KMS-11 (cell line): ENCODE data around the gene LSR.

Source experiments
- H2AFZ ChIP-seq: fragments of 200-600 bp; sonication (generic); 2 replicates; pipeline ENCODE4 v1.6.1; 2016; ENCODE audit warnings: antibody characterized with exemption, mixed run types, low read depth
- H3K27ac ChIP-seq: fragments of 200-600 bp; sonication (generic); 2 replicates; pipeline ENCODE4 v1.6.1; 2016; ENCODE audit warnings: mild to moderate bottlenecking, mixed run types
- H3K27me3 ChIP-seq: fragments of 200-600 bp; sonication (generic); 2 replicates; pipeline ENCODE4 v1.6.1; 2017; ENCODE audit warnings: mild to moderate bottlenecking, low read depth, mixed run types, moderate library complexity; ENCODE audit not compliant: insufficient read depth
- H3K36me3 ChIP-seq: fragments of 200-600 bp; sonication (generic); 2 replicates; pipeline ENCODE4 v1.6.1; 2017; ENCODE audit warnings: mild to moderate bottlenecking, mixed run types; ENCODE audit not compliant: insufficient read depth
- H3K4me1 ChIP-seq: fragments of 200-600 bp; sonication (generic); 2 replicates; pipeline ENCODE4 v1.6.1; 2016; ENCODE audit warnings: mild to moderate bottlenecking, low read depth, mixed run types; ENCODE audit not compliant: poor library complexity, severe bottlenecking
- H3K4me2 ChIP-seq: fragments of 200-600 bp; sonication (generic); 2 replicates; pipeline ENCODE4 v1.7.0; 2016; ENCODE audit warnings: mild to moderate bottlenecking, mixed run types
- H3K4me3 ChIP-seq: fragments of 200-600 bp; sonication (generic); IDR thresholded peaks from 2 replicates; pipeline ENCODE4 v1.6.1; 2017; ENCODE audit warnings: low read depth, low read length, mixed read lengths; ENCODE audit not compliant: insufficient read depth
- H3K79me2 ChIP-seq: fragments of 200-600 bp; sonication (generic); 2 replicates; pipeline ENCODE4 v1.6.1; 2016; ENCODE audit warnings: low read depth, mixed run types; ENCODE audit not compliant: insufficient read depth
- H3K9ac ChIP-seq: fragments of 200-600 bp; sonication (generic); 2 replicates; pipeline ENCODE4 v1.6.1; 2016; ENCODE audit warnings: mild to moderate bottlenecking, mixed run types
- H4K20me1 ChIP-seq: fragments of 200-600 bp; sonication (generic); 2 replicates; pipeline ENCODE4 v1.6.1; 2016; ENCODE audit warnings: mild to moderate bottlenecking, mixed run types; ENCODE audit not compliant: insufficient read depth
- TF ChIP-seq, protein P1 (sequence below): fragments of 200-600 bp; sonication (generic); conservative IDR thresholded peaks from 2 replicates; pipeline ENCODE4 v1.6.1; 2017; ENCODE audit warnings: low read depth, mild to moderate bottlenecking, antibody characterized with exemption, low read length, moderate library complexity, mixed read lengths

LSR gene

GRCh38 chr19:35256566-35256965 is 7.8 kb downstream of the LSR start:
- no peaks in the 10 kb centered on the region for H3K4me1 ChIP-seq
- no peaks in the 10 kb centered on the region for H4K20me1 ChIP-seq
- H3K4me2 ChIP-seq: no peak overlapping the region
- no peaks in the 10 kb centered on the region for H3K79me2 ChIP-seq
- TF ChIP-seq, protein P1, sequence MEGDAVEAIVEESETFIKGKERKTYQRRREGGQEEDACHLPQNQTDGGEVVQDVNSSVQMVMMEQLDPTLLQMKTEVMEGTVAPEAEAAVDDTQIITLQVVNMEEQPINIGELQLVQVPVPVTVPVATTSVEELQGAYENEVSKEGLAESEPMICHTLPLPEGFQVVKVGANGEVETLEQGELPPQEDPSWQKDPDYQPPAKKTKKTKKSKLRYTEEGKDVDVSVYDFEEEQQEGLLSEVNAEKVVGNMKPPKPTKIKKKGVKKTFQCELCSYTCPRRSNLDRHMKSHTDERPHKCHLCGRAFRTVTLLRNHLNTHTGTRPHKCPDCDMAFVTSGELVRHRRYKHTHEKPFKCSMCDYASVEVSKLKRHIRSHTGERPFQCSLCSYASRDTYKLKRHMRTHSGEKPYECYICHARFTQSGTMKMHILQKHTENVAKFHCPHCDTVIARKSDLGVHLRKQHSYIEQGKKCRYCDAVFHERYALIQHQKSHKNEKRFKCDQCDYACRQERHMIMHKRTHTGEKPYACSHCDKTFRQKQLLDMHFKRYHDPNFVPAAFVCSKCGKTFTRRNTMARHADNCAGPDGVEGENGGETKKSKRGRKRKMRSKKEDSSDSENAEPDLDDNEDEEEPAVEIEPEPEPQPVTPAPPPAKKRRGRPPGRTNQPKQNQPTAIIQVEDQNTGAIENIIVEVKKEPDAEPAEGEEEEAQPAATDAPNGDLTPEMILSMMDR: no peak
- no peak overlapping the region for H3K4me3 ChIP-seq
- H3K27me3 ChIP-seq: no peaks in the 10 kb centered on the region
- no peak overlapping the region for H3K27ac ChIP-seq
- H3K36me3 ChIP-seq: no peaks in the 10 kb centered on the region
- H2AFZ ChIP-seq: no peak overlapping the region
- no peak overlapping the region for H3K9ac ChIP-seq

GRCh38 chr19:35257113-35257461 is 8.3 kb downstream of the LSR start:
- H3K4me2 ChIP-seq: no peak overlapping the region
- H3K4me3 ChIP-seq: no peak overlapping the region
- TF ChIP-seq, protein P1: no peak
- no peak overlapping the region for H2AFZ ChIP-seq
- H3K36me3 ChIP-seq: no peaks in the 10 kb centered on the region
- H3K27ac ChIP-seq: no peak overlapping the region
- no peaks in the 10 kb centered on the region for H3K4me1 ChIP-seq
- H4K20me1 ChIP-seq: no peaks in the 10 kb centered on the region
- H3K79me2 ChIP-seq: no peaks in the 10 kb centered on the region
- no peaks in the 10 kb centered on the region for H3K27me3 ChIP-seq
- H3K9ac ChIP-seq: no peak overlapping the region

DNA sequence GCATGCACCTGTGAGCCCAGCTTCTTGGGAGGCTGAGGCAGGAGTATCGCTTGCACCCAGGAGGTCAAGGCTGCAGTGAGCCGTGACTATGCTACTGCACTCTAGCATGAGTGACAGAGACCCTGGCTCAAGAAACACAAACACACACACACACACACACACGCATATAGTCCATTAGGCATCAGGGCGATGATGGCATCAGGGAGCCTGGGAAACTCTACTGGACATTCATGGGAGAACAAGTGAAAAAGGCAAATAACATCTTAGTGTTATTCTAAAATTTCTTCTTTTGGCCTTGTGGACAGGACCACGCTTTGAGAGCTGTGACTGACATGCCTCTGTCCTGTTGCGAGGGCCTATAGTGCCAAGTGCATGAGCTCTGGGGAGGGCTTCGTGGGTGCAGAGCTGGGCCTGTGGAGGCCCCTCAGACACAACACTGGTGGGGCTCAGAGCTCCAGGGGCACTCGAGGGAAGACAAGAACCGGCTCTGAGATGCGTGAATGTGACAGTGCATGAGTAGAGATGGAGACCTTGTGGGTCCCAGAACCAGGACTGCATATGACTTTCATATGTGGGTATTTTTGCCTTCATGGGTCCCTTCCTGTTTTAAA is 12.0 kb downstream of the LSR start:
- Histone ChIP-seq H3K79me2 (no peaks in the 10 kb centered on the region), H2AFZ (no peak overlapping the region), H4K20me1 (no peaks in the 10 kb centered on the region), H3K36me3 (no peaks in the 10 kb centered on the region), H3K9ac (no peak overlapping the region), H3K4me3 (no peak overlapping the region), H3K4me2 (no peak overlapping the region), H3K27me3 (no peaks in the 10 kb centered on the region), H3K4me1 (no peaks in the 10 kb centered on the region), H3K27ac (no peak overlapping the region)
- TF ChIP-seq, protein P1: no peak

- H3K27me3 ChIP-seq: no peaks in the 10 kb centered on the region
- no peak overlapping the region for H3K4me3 ChIP-seq
- TF ChIP-seq, protein P1: no peak
- H3K4me2 ChIP-seq: no peak overlapping the region
- H3K79me2 ChIP-seq: no peaks in the 10 kb centered on the region
- H3K27ac ChIP-seq: no peak overlapping the region
- no peak overlapping the region for H2AFZ ChIP-seq
- H3K9ac ChIP-seq: no peak overlapping the region
- no peaks in the 10 kb centered on the region for H3K4me1 ChIP-seq
- H3K36me3 ChIP-seq: no peaks in the 10 kb centered on the region
- H4K20me1 ChIP-seq: no peaks in the 10 kb centered on the region
Observed at GRCh38 chr19:35261356-35262100, 12.7 kb downstream of the LSR start.
